Activated naive CD4-positive, alpha-beta T cell treated with anti-CD3 and anti-CD28 coated beads, Interleukin-2, amount 50 U/mL, for 72 hours (primary cell): ENCODE results near the gene CREB3L2. TPM values are rescaled to one million over a fixed set of nuclear protein-coding genes. Genes with fewer than 3 reads are reported as not detected.
A peak's percentile ranks its signal among the peaks of the same experiment; 100 is the strongest.

Experiments
- ATAC-seq, 2 donors: fragments of 150-1000 bp; cut with Tn5 transposase; 2 replicates each; pipeline ENCODE4 v1.10.0; 2021; ENCODE audit warnings: mild to moderate bottlenecking in 2 of 2, moderate library complexity in 2 of 2
- DNase-seq, 2 donors: peaks; one replicate each; pipeline ENCODE4 v3.0.0; 2021 to 2022; ENCODE audit warnings: low spot score in 2 of 2
- H3K27ac Mint-ChIP-seq, 2 donors: one replicate each; pipeline ENCODE4 v1.8.0; 2022; ENCODE audit warnings: mild to moderate bottlenecking in 2 of 2, mixed read lengths in 2 of 2
- H3K36me3 Mint-ChIP-seq, 2 donors: one replicate each; pipeline ENCODE4 v1.8.0; 2022; ENCODE audit warnings: mixed read lengths in 2 of 2
- H3K9me3 Mint-ChIP-seq, 2 donors: one replicate each; pipeline ENCODE4 v1.8.0; 2022; ENCODE audit warnings: mixed read lengths in 2 of 2
- total RNA-seq, 2 donors: library from RNA; stranded (reverse); gene quantifications; one replicate each; pipeline ENCODE4 v1.2.3, GENCODE V29; 2022

Gene CREB3L2
- total RNA-seq, 2 donors from 2014 or later: 20.2 to 27.1 TPM

- ATAC-seq: no peak
- DNase-seq: no peak
- H3K36me3 Mint-ChIP-seq: peaks cover 17 to 18% of the 10 kb centered on the region in 2 donors
- H3K27ac Mint-ChIP-seq: no peak overlapping the region
- H3K9me3 Mint-ChIP-seq: no peaks in the 10 kb centered on the region
These were observed 3.6 kb downstream of the CREB3L2 start for GRCh38 chr7:137998250-137998649.

- no peak overlapping the region for H3K27ac Mint-ChIP-seq
- DNase-seq: no peak
- H3K9me3 Mint-ChIP-seq: no peaks in the 10 kb centered on the region
- no peak for ATAC-seq
- H3K36me3 Mint-ChIP-seq: peaks cover 21 to 23% of the 10 kb centered on the region in 2 donors
These were observed 5.0 kb downstream of the CREB3L2 start for GRCh38 chr7:137996871-137997270.

- no peak for DNase-seq
- Mint-ChIP-seq H3K9me3 (no peaks in the 10 kb centered on the region), H3K36me3 (peaks cover 19 to 22% of the 10 kb centered on the region in 2 donors), H3K27ac (no peak overlapping the region)
- no peak for ATAC-seq
These were observed 5.5 kb downstream of the CREB3L2 start for GRCh38 chr7:137996386-137996851.

DNA sequence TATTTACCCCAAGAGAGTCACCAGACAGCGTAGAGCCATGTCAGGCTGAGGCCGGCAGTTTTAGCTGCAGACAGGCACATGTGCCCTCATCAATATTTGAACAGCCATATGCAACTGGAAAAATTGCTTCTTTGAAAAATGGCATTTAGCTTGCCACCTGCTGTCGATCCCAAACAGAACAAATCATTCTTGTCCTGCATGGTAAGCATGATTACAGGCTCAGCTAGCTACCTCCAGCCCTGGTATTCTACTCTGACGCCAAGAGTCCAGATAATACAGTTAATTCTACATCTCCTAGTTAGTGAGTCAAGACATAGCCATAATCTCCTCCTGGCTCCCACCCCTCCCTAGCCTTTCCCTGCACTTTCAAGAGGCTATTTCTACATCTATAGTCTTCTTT, 7.7 kb downstream of the CREB3L2 start:
- H3K36me3 Mint-ChIP-seq: peaks cover 12 to 22% of the 10 kb centered on the region in 2 donors
- DNase-seq (no peak), ATAC-seq (no peak)
- no peak overlapping the region for H3K27ac Mint-ChIP-seq
- no peaks in the 10 kb centered on the region for H3K9me3 Mint-ChIP-seq

- DNase-seq (no peak), ATAC-seq (no peak)
- Mint-ChIP-seq H3K36me3 (peaks cover 8 to 16% of the 10 kb centered on the region in 2 donors), H3K9me3 (no peaks in the 10 kb centered on the region), H3K27ac (no peak overlapping the region)
These were observed 8.5 kb downstream of the CREB3L2 start for GRCh38 chr7:137993395-137993743.

GRCh38 chr7:137992550-137993394, 9.1 kb downstream of the CREB3L2 start:
- DNase-seq: no peak

DNA sequence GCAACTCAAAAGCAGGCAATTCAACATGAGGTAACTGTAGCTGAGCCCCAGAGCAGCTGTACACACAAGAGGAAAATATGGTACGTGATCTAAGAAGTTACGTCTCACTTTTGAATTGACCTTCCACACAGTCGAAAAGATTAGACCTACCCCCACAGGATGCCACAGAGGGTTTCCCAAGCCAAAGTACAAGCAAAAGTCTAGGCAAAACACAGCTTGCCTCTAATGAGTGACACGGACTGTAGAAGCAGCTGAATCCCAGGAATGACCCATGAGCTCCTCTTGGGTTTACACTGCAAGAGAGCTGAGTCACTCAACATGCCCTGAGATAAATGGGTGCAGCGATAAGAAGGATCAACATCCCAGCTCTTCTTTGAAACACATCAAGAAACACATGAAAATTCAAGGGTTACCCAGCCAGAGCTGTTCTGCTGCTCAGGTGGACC, 9.8 kb downstream of the CREB3L2 start:
- ATAC-seq (no peak), DNase-seq (no peak)

More at GRCh38 chr7:137992550-137993394, 9.1 kb downstream of the CREB3L2 start:
- no peak overlapping the region for H3K27ac Mint-ChIP-seq
- peaks cover 8 to 16% of the 10 kb centered on the region in 2 donors for H3K36me3 Mint-ChIP-seq
- H3K9me3 Mint-ChIP-seq: no peaks in the 10 kb centered on the region
- peak in 1 of 2 donors; percentile 92 for ATAC-seq

GRCh38 chr7:137990251-137990941, 11.5 kb downstream of the CREB3L2 start:
- Mint-ChIP-seq H3K9me3 (no peaks in the 10 kb centered on the region), H3K27ac (no peak overlapping the region), H3K36me3 (peaks cover 5 to 8% of the 10 kb centered on the region in 2 donors)
- DNase-seq: no peak
- ATAC-seq: no peak

More for the DNA sequence above, 9.8 kb downstream of the CREB3L2 start:
- H3K9me3 Mint-ChIP-seq: no peaks in the 10 kb centered on the region
- peaks cover 8 to 16% of the 10 kb centered on the region in 2 donors for H3K36me3 Mint-ChIP-seq
- peak overlapping the region in 1 of 2 donors; percentile 54 for H3K27ac Mint-ChIP-seq

- H3K36me3 Mint-ChIP-seq: peaks cover 11 to 13% of the 10 kb centered on the region in 2 donors
- no peak for DNase-seq
- ATAC-seq: no peak
- H3K9me3 Mint-ChIP-seq: no peaks in the 10 kb centered on the region
- H3K27ac Mint-ChIP-seq: no peak overlapping the region
These were observed 12.3 kb downstream of the CREB3L2 start for GRCh38 chr7:137989590-137989989.

DNA sequence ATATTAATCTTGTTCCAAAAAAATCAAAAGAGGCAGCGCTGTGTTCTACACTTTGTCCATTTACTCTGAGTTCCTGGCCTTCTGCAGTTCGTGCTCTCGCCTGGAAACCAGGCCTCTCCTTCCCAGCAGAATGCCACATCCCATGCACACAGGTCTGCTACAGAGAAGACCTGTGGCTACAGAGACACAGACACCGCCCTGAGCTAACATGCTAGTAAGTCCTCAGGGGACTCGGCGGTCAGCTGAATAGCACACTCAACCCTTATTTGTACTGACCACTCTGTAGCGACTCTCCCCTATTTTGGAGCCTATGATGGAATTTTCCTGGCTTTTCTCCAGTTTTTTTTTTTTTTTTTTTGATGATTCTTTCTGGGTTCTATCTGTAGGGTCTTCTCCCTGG, 12.8 kb downstream of the CREB3L2 start:
- no peak for ATAC-seq
- Mint-ChIP-seq H3K36me3 (peaks cover 16 to 17% of the 10 kb centered on the region in 2 donors), H3K27ac (no peak overlapping the region), H3K9me3 (no peaks in the 10 kb centered on the region)
- DNase-seq: no peak

- H3K9me3 Mint-ChIP-seq: peaks cover 0 to 2% of the 10 kb centered on the region in 2 donors
- DNase-seq (no peak), ATAC-seq (peak in 1 of 2 donors; percentile 25)
- H3K27ac Mint-ChIP-seq: no peak overlapping the region
- peaks cover 25 to 27% of the 10 kb centered on the region in 2 donors for H3K36me3 Mint-ChIP-seq
These were observed 13.9 kb downstream of the CREB3L2 start for GRCh38 chr7:137987968-137988367.

DNA sequence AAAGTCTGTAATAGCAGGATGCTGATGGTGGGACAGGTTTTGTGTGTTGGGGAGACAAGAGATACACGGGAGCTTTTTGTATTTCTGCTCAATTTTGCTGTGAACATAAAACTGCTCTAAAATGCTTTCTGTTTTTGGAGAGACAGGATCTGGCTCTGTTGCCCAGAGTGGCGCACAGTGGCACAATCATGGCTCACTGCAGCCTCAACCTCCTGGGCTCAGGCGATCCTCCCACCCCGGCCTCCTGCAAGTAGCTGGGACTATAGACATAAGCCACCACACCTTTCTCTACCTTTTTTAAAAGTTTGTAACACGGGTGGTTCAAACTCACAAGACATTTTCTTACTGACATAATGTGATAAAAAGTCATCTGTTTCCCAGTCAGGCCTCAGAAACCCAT, 14.3 kb downstream of the CREB3L2 start:
- no peak overlapping the region for H3K27ac Mint-ChIP-seq
- no peak for ATAC-seq
- H3K9me3 Mint-ChIP-seq: peaks cover 0 to 6% of the 10 kb centered on the region in 2 donors
- H3K36me3 Mint-ChIP-seq: peaks cover 28 to 31% of the 10 kb centered on the region in 2 donors
- DNase-seq: no peak

DNA sequence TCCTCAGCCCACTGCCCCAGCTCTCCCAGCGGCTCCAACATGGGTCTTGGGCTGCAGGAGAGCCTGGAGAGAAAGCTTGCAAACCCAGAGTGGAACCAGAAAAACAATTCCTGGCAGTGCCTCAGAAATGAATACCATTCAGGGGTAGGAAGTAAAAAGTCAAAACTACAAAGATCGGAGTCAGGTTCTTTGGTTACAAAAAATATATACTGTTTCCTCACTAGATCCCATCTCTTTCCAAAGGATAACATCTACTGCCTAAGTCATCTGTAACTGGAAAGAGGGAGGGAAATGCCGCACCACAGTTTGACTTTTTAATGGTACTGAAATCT, 14.9 kb downstream of the CREB3L2 start:
- Mint-ChIP-seq H3K9me3 (peaks cover 0 to 8% of the 10 kb centered on the region in 2 donors), H3K27ac (no peak overlapping the region), H3K36me3 (peaks cover 25 to 33% of the 10 kb centered on the region in 2 donors)
- DNase-seq: no peak
- no peak for ATAC-seq

- Mint-ChIP-seq H3K36me3 (peaks cover 23 to 33% of the 10 kb centered on the region in 2 donors), H3K9me3 (peaks cover 0 to 8% of the 10 kb centered on the region in 2 donors), H3K27ac (no peak overlapping the region)
- no peak for DNase-seq
- ATAC-seq: no peak
These were observed 15.5 kb downstream of the CREB3L2 start for GRCh38 chr7:137986252-137987017.

DNA sequence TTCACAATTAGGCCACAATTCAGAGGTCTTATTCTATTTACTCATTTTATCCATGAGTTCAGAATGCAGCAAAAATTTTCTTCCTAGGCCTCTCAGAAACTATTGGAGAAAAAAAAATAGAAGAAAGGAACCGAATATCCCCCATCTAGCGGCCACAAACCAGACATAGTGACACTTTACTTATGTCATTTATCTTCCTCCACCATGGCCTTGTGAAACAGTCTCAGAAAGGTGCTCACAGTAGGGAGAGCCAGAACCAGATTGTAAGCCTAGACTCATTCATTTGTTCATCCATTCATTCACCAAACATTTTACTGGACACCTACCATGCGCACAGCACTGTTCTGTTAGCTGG, 16.0 kb downstream of the CREB3L2 start:
- Mint-ChIP-seq H3K36me3 (peaks cover 23 to 39% of the 10 kb centered on the region in 2 donors), H3K9me3 (peaks cover 0 to 14% of the 10 kb centered on the region in 2 donors), H3K27ac (no peak overlapping the region)
- ATAC-seq (no peak), DNase-seq (no peak)

DNA sequence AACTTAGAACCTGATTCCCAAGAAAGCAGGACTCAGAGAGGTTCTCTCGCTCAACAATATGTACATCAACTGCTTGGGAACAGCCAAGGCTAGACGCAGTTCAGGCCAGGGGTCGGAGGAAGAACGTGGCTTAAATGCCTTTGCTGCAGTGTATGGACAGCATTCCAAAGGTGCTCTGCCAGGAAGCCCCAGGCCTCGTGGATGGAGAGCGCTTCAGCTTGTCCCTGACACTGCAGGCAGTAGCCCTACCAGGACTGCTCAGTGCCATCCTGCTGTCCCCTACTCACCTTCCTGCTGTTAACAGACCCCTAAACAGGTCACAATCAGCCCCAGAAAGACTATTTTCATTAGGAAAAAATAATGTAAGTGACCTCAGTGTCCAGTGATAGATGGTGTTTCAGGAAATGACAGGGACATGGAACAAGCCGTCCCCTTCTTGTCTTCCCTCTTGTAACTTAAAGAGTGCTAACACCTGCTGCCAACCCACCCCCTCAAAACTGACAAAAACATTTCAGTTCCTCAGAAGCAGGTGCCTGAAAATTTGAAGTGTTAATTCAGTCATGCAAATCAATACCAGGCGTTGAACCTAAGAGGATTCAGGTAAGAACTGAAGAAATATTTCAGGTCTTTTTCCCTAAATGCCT, 16.5 kb downstream of the CREB3L2 start:
- DNase-seq (no peak), ATAC-seq (no peak)
- Mint-ChIP-seq H3K36me3 (peaks cover 23 to 41% of the 10 kb centered on the region in 2 donors), H3K9me3 (peaks cover 0 to 15% of the 10 kb centered on the region in 2 donors), H3K27ac (no peak overlapping the region)
